NB4 (cell line): Measurements from ENCODE around the gene NR6A1.

Experiments used
- DNase-seq: peaks from one replicate; pipeline ENCODE4 v3.0.0; 2010; ENCODE audit warnings: low read depth
- H3K4me3 ChIP-seq: one replicate; pipeline ENCODE4 v1.5.1; 2011; ENCODE audit warnings: mild to moderate bottlenecking, low read depth, low read length, moderate library complexity
- MYC ChIP-seq: IDR thresholded peaks from 2 replicates; pipeline ENCODE4 v1.6.1; 2011; ENCODE audit warnings: low read depth, low read length
- POLR2A ChIP-seq: IDR thresholded peaks from 2 replicates; pipeline ENCODE4 v1.6.1; 2011; ENCODE audit warnings: mild to moderate bottlenecking; ENCODE audit not compliant: insufficient read length; ENCODE audit errors: extremely low read depth
- TF ChIP-seq, protein P1 (sequence below): IDR thresholded peaks from one replicate; pipeline ENCODE4 v1.5.1; 2012; ENCODE audit warnings: low read depth, low read length
- TF ChIP-seq, protein P2 (sequence below): IDR thresholded peaks from 2 replicates; pipeline ENCODE4 v1.6.1; 2011; ENCODE audit warnings: low read depth, low read length

The NR6A1 gene

DNA sequence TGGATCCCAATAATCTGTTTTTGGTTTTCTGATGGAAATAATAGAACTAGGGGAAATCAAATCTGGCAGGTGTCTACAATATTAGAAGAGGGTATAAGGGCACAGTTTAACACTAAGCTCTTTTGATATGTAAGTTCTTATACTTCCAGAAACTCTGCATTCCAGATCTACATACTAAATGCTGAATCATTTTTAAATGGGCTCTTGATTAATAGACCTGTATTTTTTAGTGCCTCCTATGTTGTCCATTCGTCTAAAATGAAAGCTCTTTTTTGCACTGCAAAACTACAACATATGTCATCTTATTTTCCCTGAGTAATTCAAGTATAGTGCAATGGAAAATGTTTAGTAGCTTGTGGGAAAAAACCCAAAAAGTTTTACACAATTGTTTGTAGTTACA, 44.2 kb downstream of the NR6A1 start:
- TF ChIP-seq, protein P1, sequence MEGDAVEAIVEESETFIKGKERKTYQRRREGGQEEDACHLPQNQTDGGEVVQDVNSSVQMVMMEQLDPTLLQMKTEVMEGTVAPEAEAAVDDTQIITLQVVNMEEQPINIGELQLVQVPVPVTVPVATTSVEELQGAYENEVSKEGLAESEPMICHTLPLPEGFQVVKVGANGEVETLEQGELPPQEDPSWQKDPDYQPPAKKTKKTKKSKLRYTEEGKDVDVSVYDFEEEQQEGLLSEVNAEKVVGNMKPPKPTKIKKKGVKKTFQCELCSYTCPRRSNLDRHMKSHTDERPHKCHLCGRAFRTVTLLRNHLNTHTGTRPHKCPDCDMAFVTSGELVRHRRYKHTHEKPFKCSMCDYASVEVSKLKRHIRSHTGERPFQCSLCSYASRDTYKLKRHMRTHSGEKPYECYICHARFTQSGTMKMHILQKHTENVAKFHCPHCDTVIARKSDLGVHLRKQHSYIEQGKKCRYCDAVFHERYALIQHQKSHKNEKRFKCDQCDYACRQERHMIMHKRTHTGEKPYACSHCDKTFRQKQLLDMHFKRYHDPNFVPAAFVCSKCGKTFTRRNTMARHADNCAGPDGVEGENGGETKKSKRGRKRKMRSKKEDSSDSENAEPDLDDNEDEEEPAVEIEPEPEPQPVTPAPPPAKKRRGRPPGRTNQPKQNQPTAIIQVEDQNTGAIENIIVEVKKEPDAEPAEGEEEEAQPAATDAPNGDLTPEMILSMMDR, result no peak
- TF ChIP-seq MYC (no peak), POLR2A (no peak)
- TF ChIP-seq, protein P2, sequence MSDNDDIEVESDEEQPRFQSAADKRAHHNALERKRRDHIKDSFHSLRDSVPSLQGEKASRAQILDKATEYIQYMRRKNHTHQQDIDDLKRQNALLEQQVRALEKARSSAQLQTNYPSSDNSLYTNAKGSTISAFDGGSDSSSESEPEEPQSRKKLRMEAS, result no peak

DNA sequence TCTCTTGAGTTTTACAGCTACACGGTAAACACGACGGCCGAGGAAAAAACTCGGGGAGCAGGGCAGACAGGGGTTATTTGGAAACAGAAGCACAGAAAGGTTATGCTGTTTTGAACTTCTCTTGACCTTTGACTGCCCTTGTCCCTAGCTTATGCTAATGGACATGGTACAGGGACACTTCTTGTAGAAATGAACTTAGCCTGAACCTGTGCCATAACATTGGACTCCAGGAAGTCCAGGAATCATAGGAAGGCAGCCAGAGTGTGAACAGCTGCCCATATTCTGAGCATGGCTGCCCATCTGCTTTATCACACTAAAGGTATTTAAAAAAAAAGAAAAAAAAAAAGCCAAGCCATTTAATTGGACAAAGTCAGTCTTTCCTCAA, 46.1 kb downstream of the NR6A1 start:
- TF ChIP-seq, protein P1, result no peak
- TF ChIP-seq, protein P2, result no peak
- TF ChIP-seq MYC (no peak), POLR2A (no peak)
- H3K4me3 ChIP-seq, result no peak overlapping the region
- DNase-seq, result no peak

More for the DNA sequence above, 44.2 kb downstream of the NR6A1 start:
- DNase-seq, result no peak
- H3K4me3 ChIP-seq, result no peak overlapping the region

DNA sequence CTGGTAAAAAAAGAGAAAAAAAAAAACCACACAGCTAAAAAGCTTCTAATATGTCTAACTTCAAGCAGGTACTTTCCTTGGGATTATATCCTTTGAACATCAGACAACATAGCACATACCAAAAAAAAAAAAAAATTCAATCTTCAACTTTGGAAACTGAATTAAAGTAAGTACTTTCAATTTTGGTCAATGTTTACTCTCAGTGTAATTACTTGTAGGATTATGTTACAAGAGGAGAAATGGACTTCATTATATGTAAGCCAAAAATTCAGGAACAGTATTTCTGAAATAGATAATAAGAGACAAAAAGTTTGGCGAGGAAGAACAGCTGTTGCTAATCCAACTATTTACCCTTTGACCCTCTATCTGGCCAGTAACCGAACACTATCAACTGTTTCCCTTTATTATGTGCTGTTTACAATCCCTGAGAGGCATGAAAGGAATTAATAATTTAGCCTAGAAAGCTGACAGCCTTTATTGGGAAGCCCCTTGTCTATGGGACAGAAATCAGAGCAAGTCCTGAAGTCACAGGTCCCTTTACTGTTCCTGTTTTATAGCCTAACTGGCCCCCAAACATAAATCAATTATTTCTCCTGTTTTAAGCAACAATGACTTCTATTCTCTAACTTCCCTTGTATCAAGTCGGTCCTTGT, 46.6 kb downstream of the NR6A1 start:
- TF ChIP-seq, protein P2, result no peak
- TF ChIP-seq MYC (no peak), POLR2A (no peak)
- TF ChIP-seq, protein P1, result no peak
- H3K4me3 ChIP-seq, result no peak overlapping the region
- no peak for DNase-seq

DNA sequence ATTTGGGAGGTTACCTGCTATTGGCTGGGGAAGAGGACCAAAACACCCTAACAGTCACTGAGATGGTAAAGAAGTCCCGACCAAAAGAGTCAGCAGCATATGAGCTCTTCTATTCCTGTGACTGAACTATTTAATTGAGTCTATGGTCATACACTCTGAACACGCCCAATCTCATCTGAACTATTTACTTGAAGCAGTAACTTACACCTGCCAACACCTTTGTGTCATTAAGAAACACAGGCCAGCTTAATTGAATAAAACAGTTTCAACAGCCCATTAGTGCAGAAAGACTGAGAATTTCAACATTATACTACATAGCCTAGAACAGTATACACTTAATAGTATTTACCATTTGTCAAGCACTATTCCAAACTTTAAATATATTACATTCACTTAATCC, 47.8 kb downstream of the NR6A1 start:
- TF ChIP-seq POLR2A (no peak), MYC (no peak)
- TF ChIP-seq, protein P1, result no peak
- TF ChIP-seq, protein P2, result no peak
- no peak for DNase-seq
- H3K4me3 ChIP-seq, result no peak overlapping the region

DNA sequence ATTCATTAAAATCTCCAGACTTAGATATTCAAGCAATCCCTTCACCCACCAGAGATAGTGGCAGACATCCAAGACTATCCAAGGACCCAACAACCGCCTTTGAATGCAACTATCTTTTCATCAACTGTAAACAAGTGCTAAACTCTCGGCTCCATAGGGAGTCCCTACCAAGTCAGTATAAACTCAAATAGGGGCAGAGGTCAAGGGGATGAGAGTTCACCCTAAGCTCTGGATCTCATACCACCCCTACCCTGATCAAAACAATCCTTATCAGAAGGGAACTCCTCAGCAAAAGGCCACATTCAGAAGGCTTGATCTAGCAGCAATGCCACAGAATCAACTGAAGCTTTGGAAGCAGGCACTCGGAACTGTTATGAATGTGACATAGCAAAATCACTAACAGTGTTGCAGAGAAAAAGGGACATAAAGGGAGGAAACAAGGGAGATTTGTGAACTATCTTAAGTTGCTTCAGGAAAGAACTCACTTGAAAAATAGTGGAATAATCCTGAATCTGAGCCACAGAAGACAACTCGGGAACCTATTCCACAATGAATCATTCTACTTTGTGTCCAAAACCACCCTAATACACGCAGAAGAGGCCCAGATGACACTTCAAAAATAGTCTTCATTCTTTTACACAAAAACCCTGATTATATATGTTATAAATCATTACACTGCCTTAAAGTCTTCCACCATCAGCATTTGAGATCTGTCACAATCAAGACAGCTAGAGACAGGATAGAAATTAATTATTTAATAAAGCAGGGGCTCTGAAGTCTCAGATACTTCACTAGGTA, 49.8 kb downstream of the NR6A1 start:
- DNase-seq, result no peak
- H3K4me3 ChIP-seq, result no peak overlapping the region
- TF ChIP-seq, protein P1, result no peak
- TF ChIP-seq MYC, result no peak
- TF ChIP-seq, protein P2, result no peak
- TF ChIP-seq POLR2A, result no peak
